RWPE1 (cell line): ENCODE measurements around the gene NPAS1.

Source experiments
- CTCF ChIA-PET: fragments of 350-600 bp; sonication (Branson Sonifier 250); formaldehyde crosslinking; extraction: SDS; loops from one replicate; lab custom pipeline; 2021; lab: Yijun Ruan, JAX
- POLR2A ChIA-PET: fragments of 400-600 bp; formaldehyde crosslinking; extraction: SDS; loops from one replicate; lab custom pipeline; 2020; ENCODE audit warnings: antibody characterized with exemption; ENCODE audit not compliant: low non-redundant PET; lab: Yijun Ruan, JAX
- DNase-seq: peaks from one replicate; pipeline ENCODE4 v3.0.0; 2012; ENCODE audit warnings: low spot score
- H3K27ac ChIP-seq: fragments of 450-650 bp; 2 replicates; pipeline ENCODE4 v1.5.1; 2017
- TF ChIP-seq, protein P1 (sequence below): fragments of 450-650 bp; conservative IDR thresholded peaks from 2 replicates; pipeline ENCODE4 v1.5.1; 2017; ENCODE audit warnings: low read depth, mild to moderate bottlenecking

NPAS1 gene

DNA sequence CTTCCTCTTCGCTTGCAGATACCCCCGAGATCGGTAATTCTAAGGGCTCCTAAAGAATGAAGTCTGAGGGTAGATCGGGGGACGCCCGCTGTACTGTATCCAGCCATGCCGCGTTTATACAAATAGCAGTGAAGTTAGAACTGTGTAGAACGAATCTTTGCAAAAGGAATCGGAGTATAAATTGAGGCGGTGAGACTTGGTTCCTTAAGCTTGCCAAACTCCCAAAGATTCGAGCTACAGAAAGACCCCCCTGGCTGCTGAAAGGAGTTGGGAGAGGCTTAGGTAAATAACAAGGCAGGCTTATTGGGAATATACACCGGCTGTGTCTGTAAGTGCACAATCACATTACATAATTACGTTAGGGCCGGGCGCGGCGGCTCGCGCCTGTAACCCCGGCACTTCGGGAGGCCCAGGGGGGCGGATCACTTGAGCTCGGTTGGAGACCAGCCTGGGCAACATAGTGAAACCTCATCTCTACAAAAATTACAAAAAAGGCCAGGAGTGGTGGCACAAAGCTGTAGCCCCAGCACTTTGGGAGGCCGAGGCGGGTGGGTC, 16.5 kb downstream of the NPAS1 start:
- no peak for DNase-seq
- CTCF ChIA-PET = interaction anchor here (0.6 to 1.2 kb wide), 9 partner anchors 8 to 1732 kb away, joined by 3 to 4 read pairs (median 3); partner anchors contain the start of gene SAE1
- POLR2A ChIA-PET = no interaction called here
- peak overlapping the region; percentile 89 for H3K27ac ChIP-seq
- TF ChIP-seq, protein P1, sequence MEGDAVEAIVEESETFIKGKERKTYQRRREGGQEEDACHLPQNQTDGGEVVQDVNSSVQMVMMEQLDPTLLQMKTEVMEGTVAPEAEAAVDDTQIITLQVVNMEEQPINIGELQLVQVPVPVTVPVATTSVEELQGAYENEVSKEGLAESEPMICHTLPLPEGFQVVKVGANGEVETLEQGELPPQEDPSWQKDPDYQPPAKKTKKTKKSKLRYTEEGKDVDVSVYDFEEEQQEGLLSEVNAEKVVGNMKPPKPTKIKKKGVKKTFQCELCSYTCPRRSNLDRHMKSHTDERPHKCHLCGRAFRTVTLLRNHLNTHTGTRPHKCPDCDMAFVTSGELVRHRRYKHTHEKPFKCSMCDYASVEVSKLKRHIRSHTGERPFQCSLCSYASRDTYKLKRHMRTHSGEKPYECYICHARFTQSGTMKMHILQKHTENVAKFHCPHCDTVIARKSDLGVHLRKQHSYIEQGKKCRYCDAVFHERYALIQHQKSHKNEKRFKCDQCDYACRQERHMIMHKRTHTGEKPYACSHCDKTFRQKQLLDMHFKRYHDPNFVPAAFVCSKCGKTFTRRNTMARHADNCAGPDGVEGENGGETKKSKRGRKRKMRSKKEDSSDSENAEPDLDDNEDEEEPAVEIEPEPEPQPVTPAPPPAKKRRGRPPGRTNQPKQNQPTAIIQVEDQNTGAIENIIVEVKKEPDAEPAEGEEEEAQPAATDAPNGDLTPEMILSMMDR = peak; percentile 56

DNA sequence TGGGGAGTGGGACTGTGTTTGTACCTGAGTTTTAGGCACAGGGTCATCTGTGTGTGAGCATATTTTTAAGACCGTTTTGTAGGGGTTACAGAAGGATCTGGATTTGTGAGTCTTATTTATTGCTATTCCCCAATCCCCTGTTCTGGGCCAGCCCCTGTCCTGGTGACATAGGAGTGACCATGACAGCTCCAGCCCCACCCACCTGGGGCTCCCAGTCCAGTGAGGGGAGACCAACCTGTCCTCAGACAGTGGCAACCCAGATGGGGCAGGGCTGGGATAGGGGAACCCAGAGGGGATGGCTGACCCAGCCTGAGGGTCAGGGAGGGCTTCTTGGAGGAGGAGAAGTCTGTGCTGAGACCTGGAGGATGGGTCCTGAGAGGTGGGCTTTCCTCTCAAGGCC, 18.1 kb downstream of the NPAS1 start:
- H3K27ac ChIP-seq = 0 out of 2 replicates have a peak overlapping the region, but pooled peaks have one; percentile 0
- DNase-seq = no peak
- ChIA-PET POLR2A (no interaction called here), CTCF (interaction anchor here (0.7 kb wide), 1 partner anchor 38 kb away, joined by 6 read pairs; no protein-coding TSS in a partner anchor)
- TF ChIP-seq, protein P1 = no peak

DNA sequence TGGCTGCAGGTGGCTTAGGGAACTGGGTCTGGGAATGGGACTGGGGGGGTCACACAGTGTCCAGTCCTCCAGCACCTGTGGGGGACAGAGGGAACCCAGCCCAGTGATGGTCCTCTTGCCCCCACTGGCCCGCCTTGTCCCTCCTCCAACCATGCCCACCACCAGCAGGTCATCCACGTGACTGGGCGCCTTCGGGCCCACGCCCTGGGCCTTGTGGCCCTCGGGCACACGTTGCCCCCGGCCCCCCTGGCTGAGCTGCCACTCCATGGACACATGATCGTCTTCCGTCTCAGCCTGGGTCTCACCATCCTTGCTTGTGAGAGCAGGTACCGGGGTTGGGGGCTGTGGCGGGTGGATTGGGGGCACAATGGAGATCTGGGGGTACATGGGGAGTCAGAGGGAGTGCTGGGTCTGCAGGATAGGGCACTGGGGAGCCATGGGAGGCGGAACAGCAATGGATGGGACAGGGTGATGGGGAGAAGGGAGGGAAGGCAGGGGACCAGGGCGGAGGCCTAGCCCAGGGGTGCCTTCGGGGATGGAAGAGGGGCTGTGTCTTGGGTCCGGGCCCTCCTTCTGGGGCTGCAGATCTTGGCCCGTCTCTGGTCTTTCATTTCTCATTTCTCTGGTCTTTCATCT, 19.7 kb downstream of the NPAS1 start:
- CTCF ChIA-PET = interaction anchor here (0.7 kb wide), 1 partner anchor 31 kb away, joined by 3 read pairs; no protein-coding TSS in a partner anchor
- TF ChIP-seq, protein P1 = no peak
- POLR2A ChIA-PET = interaction anchor here (0.6 kb wide), 1 partner anchor 204 kb away, joined by 3 read pairs; no protein-coding TSS in a partner anchor
- peak overlapping the region; percentile 16; the same call in 1 of the 2 replicates for H3K27ac ChIP-seq
- no peak for DNase-seq

DNA sequence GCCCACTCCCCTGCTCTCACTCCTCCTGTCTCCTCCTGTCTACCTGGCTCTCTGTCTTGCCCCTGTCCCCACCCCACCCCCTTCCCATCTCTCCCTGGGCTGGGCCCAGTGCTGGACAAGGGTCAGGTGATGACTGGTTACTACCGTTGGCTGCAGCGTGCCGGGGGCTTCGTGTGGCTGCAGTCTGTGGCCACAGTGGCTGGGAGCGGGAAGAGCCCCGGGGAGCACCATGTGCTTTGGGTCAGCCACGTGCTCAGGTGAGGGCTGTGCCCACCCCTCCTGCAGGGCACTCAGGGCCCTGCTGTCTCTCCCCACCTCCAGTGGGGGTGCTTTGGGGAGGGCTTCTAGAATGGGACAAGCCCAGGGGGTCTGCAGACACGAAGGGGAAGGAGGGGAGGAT, 21.2 kb downstream of the NPAS1 start:
- TF ChIP-seq, protein P1 = no peak
- peak overlapping the region; percentile 32 for H3K27ac ChIP-seq
- DNase-seq = no peak
- POLR2A ChIA-PET = no interaction called here
- CTCF ChIA-PET = interaction anchor here (0.5 kb wide), 1 partner anchor 83 kb away, joined by 7 read pairs; no protein-coding TSS in a partner anchor

DNA sequence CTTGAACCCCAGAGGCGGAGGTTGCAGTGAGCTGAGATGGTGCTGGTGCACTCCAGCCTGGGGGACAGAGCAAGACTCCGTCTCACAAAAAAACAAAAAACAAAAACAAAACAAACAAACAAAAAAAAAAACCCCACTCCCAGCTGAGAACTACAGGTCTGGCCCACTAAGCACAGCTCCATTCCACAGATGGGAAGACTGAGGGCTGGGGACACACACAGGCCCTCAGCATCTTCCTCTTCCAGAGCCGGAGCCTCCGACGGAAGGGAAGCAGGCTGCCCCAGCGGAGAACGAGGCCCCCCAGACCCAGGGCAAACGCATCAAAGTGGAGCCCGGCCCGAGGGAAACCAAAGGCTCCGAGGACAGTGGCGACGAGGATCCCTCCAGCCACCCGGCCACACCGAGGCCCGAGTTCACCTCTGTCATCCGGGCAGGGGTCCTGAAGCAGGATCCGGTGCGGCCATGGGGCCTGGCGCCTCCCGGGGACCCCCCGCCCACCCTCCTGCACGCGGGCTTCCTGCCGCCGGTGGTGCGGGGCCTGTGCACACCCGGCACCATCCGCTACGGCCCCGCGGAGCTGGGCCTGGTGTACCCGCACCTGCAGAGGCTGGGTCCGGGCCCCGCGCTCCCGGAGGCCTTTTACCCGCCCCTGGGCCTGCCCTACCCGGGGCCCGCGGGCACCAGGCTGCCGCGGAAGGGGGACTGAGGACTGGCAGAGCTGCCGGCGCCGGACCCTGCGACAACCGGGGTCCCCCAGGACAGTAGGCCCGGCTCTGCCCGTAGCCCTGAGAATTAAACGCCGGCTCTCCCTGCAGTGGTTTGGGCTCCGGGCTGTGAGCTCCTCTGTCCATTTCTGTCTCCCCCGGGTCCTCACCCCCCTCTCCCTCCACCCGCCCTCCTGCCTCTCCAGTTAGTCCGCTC, 25.6 kb downstream of the NPAS1 start:
- ChIA-PET POLR2A (no interaction called here), CTCF (interaction anchor here (0.6 kb wide), 1 partner anchor 500 kb away, joined by 5 read pairs; no protein-coding TSS in a partner anchor)
- DNase-seq = no peak
- no peak overlapping the region for H3K27ac ChIP-seq
- TF ChIP-seq, protein P1 = no peak
